ENCODE data around the gene KLHL18. TPM values are rescaled to one million over a fixed set of nuclear protein-coding genes. Genes with fewer than 3 reads are reported as not detected.
"Not testable (repeated sequence)": the region's sequence is repeated elsewhere in the genome, so short reads cannot be mapped to it uniquely, and the experiment has no call there.

KLHL18 gene
- 10 to 100 TPM; 11.7 to 21.1 (median 15.4) TPM for polyA plus RNA-seq

- Mint-ChIP-seq H3K36me3 (no peaks in the 10 kb centered on the region), H3K4me1 (peaks cover 42 to 56% of the 10 kb centered on the region in 2 donors), H3K4me3 (peak within 1 kb of the TSS; percentile 94 to 99 (median 96)), H3K27ac (peak within 1 kb of the TSS; percentile 98 to 100 (median 99)), H3K9me3 (no peaks in the 10 kb centered on the region), H3K27me3 (ENCODE audit: low read depth in 3 of 3) (peaks cover 12 to 20% (median 16%) of the 10 kb centered on the region in 3 donors)
- DNase-seq, result peak; percentile 97 to 98 (median 98)
These were observed at the start of gene KLHL18, which contains the start of gene KIF9 for GRCh38 chr3:47282424-47283192. KLHL18 (plus strand) TSS chr3:47282944; CDS start chr3:47282966, 22 bp downstream. KIF9 (minus strand) TSS chr3:47282799; CDS start chr3:47277374, 5,425 bp downstream.

DNA sequence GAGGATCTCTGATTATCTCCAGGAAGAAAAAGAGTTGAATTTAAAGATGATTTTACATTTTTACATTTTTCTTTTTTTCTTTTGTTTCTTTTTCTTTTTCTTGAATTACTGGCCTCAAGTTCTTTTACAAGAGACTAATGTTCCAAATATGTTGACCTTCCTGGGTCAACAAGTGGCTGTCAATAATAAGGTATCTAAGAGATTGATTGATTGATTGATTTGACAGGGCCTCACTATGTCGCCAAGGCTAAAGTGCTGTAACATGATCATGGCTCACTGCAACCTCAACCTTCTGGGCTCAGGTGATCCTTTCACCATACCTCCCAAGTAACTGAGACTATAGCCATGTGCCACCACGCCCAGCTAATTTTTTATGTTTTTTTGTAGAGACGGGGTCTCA, 44.7 kb upstream of the KLHL18 start:
- H3K27ac Mint-ChIP-seq, result no peak overlapping the region
- no peaks in the 10 kb centered on the region for H3K4me1 Mint-ChIP-seq
- H3K4me3 Mint-ChIP-seq, result no peak overlapping the region
- DNase-seq, result no peak
- no peaks in the 10 kb centered on the region for H3K9me3 Mint-ChIP-seq
- no peaks in the 10 kb centered on the region for H3K36me3 Mint-ChIP-seq
- peaks cover 0 to 1% (median 0%) of the 10 kb centered on the region in 3 donors for H3K27me3 Mint-ChIP-seq (ENCODE audit: low read depth in 3 of 3)

DNA sequence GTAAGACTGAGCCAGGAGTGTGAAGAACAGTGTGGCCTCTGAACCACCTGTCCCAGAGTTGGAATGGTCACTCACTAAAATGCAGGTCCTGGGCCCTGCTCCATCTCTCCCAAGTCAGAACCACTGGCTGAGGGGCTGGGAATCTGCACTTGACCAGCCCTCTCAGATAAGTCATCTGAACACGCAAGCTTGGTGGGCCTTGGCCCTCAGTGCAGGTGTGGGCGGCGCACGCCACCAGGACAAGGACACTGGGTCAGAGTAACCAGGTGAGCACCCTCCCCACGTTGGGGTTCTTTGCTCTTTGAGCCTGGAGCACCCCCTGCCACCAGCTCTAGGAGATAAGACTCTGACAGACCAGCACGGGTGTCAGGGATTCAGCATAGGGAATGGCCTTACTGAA, 42.8 kb upstream of the KLHL18 start:
- DNase-seq, result no peak
- Mint-ChIP-seq H3K4me3 (no peak overlapping the region), H3K27me3 (ENCODE audit: low read depth in 3 of 3) (peaks cover 0 to 4% (median 2%) of the 10 kb centered on the region in 3 donors), H3K27ac (no peak overlapping the region), H3K4me1 (no peaks in the 10 kb centered on the region), H3K36me3 (no peaks in the 10 kb centered on the region), H3K9me3 (no peaks in the 10 kb centered on the region)

DNA sequence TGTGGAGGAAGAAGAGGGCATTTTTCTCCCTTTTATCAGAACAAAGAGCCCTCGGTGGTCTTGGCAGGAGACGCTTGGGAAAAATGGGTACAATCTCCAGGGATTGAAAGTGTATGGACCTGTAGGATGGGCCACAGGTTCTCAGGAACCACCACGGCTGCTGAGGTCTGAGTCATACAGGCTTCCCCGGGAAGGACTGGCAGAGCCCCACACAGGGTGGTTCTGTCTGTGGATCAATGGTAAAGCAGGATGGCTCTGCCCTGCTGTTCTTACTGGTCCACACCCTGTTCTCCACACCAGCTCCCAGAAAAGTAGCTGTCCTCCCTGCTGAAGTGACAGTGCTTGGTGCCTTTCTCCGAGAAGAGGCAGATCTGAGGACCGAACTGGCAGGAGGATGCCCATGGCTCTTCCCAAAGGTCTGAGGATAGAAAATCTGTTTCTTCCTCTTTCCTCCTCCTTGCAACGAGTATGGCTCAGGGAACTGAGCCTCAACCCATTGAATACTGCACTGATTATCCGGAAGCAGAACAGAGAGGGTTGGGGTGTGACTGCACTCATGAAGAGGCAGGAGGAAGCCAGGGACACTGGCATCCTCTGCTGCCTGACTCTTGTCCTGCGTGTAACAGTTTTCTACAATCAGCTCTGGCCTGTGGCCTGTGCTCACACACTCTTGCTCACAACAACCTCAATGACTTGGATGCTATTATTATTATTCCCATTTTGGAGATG, 39.2 kb upstream of the KLHL18 start:
- no peaks in the 10 kb centered on the region for H3K36me3 Mint-ChIP-seq
- no peak overlapping the region for H3K4me3 Mint-ChIP-seq
- no peaks in the 10 kb centered on the region for H3K9me3 Mint-ChIP-seq
- no peak for DNase-seq
- H3K4me1 Mint-ChIP-seq, result no peaks in the 10 kb centered on the region
- peaks cover 2 to 4% (median 3%) of the 10 kb centered on the region in 3 donors for H3K27me3 Mint-ChIP-seq (ENCODE audit: low read depth in 3 of 3)
- H3K27ac Mint-ChIP-seq, result no peak overlapping the region

DNA sequence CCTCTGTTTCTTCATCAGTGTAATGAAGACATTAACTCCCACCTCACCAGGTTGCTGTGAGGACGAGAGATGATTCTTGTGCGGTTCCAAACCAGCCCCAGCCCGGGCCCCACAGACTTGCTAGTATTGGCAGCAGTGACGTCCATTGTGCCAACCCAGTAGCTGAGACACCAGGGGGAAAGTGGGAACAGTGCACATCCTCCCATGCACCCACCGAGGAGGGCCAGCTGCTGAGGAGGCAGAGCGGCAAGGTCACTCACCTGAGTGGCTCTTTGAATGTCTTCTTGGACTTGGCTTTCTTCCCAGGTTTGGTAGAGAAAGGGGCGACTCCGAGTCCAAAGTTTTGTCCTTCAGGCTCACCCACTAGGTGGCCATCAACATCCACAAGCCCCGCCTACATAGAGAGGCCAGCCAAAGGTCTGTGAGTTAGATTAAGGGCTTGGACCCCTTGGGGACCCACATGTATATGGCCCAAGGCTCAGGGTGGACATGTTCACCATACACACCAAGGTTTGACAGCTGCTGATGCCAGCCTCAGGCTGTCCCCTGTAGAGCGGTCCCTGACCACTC, 38.1 kb upstream of the KLHL18 start:
- no peaks in the 10 kb centered on the region for H3K9me3 Mint-ChIP-seq
- H3K4me3 Mint-ChIP-seq, result no peak overlapping the region
- no peak for DNase-seq
- peaks cover 2 to 4% (median 3%) of the 10 kb centered on the region in 3 donors for H3K27me3 Mint-ChIP-seq (ENCODE audit: low read depth in 3 of 3)
- no peak overlapping the region for H3K27ac Mint-ChIP-seq
- H3K36me3 Mint-ChIP-seq, result no peaks in the 10 kb centered on the region
- H3K4me1 Mint-ChIP-seq, result no peaks in the 10 kb centered on the region

GRCh38 chr3:47245271-47245670, 37.5 kb upstream of the KLHL18 start:
- Mint-ChIP-seq H3K27me3 (ENCODE audit: low read depth in 3 of 3) (peaks cover 2 to 4% (median 3%) of the 10 kb centered on the region in 3 donors), H3K36me3 (no peaks in the 10 kb centered on the region), H3K9me3 (no peaks in the 10 kb centered on the region), H3K27ac (no peak overlapping the region), H3K4me1 (no peaks in the 10 kb centered on the region), H3K4me3 (no peak overlapping the region)
- no peak for DNase-seq

DNA sequence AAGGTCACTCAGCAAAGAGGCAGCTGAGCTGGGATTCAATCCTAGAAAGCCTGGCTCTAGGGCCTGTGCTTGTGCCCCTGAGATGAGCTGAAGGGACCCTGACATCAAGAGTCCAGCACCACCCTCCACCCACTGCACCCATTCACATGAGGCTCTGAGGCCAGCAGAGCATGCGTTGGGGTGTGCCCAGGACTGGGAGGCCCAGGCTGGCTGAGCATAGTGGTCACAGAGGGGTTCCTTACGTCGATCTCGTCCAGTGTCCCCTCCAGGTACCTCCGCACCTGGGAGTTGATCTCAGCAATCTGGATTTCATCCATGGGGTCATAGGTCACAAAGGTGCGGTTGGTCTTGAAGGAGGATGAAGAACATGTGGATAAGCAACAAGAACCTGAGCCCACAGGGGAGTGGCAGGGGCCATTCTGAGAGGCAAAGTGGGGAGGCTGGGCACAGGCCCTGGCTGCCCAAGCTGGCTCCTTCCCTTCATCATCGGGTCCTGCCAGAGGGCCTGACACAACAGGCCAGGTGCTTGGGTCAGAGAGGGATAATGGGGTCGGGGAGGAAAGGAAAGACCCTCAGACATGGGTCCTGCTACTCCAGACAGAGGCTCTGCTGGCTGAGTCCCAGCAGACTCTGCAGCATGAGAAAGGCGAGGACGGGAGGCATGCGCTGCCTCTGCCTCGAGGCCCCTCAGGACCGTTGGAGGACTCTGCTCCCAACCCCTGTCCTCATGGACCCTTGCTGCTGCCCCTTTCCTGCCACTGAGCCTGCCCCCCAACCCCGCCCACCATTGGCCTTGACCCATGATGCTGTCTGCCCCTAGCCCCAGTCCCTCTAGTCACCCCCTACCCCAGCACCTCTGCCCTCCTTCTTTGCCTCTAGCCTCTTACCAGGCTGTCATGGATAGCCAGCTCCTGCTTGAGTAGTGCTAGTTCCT, 35.3 kb upstream of the KLHL18 start:
- H3K27me3 Mint-ChIP-seq (ENCODE audit: low read depth in 3 of 3), result peaks cover 2 to 4% (median 3%) of the 10 kb centered on the region in 3 donors
- no peaks in the 10 kb centered on the region for H3K36me3 Mint-ChIP-seq
- no peak for DNase-seq
- no peak overlapping the region for H3K4me3 Mint-ChIP-seq
- H3K9me3 Mint-ChIP-seq, result no peaks in the 10 kb centered on the region
- H3K27ac Mint-ChIP-seq, result no peak overlapping the region
- no peaks in the 10 kb centered on the region for H3K4me1 Mint-ChIP-seq

DNA sequence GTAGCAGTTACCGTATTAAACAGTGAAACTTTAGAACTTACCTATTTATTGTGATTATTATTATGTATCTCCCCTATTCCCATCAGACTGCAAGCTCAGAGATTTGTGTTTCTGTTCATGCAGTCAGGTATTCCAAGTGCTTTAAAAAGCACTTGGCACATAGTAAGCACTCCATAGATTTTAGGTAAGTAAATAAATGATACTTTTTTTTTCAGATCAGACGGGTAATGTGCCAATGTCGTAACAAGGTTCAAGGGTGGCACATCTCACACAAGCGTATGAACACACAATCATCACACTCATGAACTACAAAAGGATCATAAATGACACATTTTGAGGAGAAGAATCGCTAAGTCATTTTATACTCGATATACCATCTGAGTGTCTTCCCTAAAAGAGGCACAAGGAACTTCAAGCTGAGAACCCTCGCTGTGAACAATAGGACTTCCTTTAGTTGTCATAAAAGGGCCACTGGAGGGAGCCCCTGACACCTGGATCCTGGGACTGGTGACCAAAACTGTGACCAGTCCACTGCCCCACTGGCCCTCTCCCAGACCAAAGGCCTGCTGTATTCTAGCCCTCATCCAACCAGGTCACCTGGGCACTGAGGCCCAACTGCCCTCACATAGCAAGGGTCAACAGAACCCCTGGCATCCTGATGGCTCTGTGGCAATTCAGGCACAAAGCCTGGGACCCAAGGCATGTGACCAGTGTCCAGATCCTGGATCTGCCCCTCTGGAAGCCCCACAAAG, 32.3 kb upstream of the KLHL18 start:
- Mint-ChIP-seq H3K36me3 (peaks cover 0 to 4% (median 0%) of the 10 kb centered on the region in 3 donors), H3K9me3 (no peaks in the 10 kb centered on the region), H3K27me3 (ENCODE audit: low read depth in 3 of 3) (peaks cover 0 to 4% (median 2%) of the 10 kb centered on the region in 3 donors), H3K4me3 (no peak overlapping the region), H3K4me1 (no peaks in the 10 kb centered on the region), H3K27ac (no peak overlapping the region)
- no peak for DNase-seq

- not testable (repeated sequence) for H3K4me3 Mint-ChIP-seq; H3K4me1 Mint-ChIP-seq; H3K9me3 Mint-ChIP-seq; H3K27ac Mint-ChIP-seq; DNase-seq; H3K36me3 Mint-ChIP-seq; H3K27me3 Mint-ChIP-seq (ENCODE audit: low read depth in 3 of 3)
These were observed 31.7 kb upstream of the KLHL18 start for GRCh38 chr3:47251085-47251484.

- no peak overlapping the region for H3K4me3 Mint-ChIP-seq
- no peaks in the 10 kb centered on the region for H3K4me1 Mint-ChIP-seq
- no peak for DNase-seq
- H3K27ac Mint-ChIP-seq, result no peak overlapping the region
- H3K9me3 Mint-ChIP-seq, result no peaks in the 10 kb centered on the region
- H3K36me3 Mint-ChIP-seq, result peaks cover 0 to 4% (median 0%) of the 10 kb centered on the region in 3 donors
- H3K27me3 Mint-ChIP-seq (ENCODE audit: low read depth in 3 of 3), result peaks cover 0 to 4% (median 2%) of the 10 kb centered on the region in 3 donors
These were observed 31.1 kb upstream of the KLHL18 start for GRCh38 chr3:47251689-47252088.

- not testable (repeated sequence) for H3K27ac Mint-ChIP-seq; H3K36me3 Mint-ChIP-seq; H3K4me1 Mint-ChIP-seq; H3K4me3 Mint-ChIP-seq; H3K9me3 Mint-ChIP-seq; DNase-seq; H3K27me3 Mint-ChIP-seq (ENCODE audit: low read depth in 3 of 3)
These were observed 26.4 kb upstream of the KLHL18 start for GRCh38 chr3:47256331-47256730.

GRCh38 chr3:47259114-47259513, 23.6 kb upstream of the KLHL18 start:
- DNase-seq, result no peak
- Mint-ChIP-seq H3K27me3 (ENCODE audit: low read depth in 3 of 3) (peaks cover 0 to 6% (median 2%) of the 10 kb centered on the region in 3 donors), H3K27ac (no peak overlapping the region), H3K4me1 (no peaks in the 10 kb centered on the region), H3K36me3 (no peaks in the 10 kb centered on the region), H3K4me3 (no peak overlapping the region), H3K9me3 (no peaks in the 10 kb centered on the region)

DNA sequence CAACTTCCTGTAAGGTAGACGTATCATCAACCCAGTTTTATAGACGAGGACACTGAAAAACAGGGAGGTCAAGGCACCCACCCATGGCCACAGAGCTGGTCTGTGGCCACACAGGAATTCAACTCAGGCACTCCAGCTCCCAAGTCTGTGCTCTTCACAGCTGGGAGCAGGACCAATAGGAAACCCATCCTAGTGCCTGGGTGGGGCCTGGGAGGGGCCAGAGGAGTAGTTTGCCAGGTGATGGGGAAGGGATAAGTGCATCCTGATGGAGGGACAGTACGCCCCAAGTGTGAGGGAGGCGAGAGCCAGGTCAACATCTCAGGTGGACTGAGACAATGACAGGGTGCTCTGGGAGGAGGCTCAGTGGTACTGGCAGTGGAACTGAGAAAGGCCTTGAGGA, 22.1 kb upstream of the KLHL18 start:
- peaks cover 0 to 6% (median 2%) of the 10 kb centered on the region in 3 donors for H3K27me3 Mint-ChIP-seq (ENCODE audit: low read depth in 3 of 3)
- no peaks in the 10 kb centered on the region for H3K36me3 Mint-ChIP-seq
- no peaks in the 10 kb centered on the region for H3K9me3 Mint-ChIP-seq

More for the DNA sequence above, 22.1 kb upstream of the KLHL18 start:
- Mint-ChIP-seq H3K4me3 (no peak overlapping the region), H3K27ac (no peak overlapping the region), H3K4me1 (no peaks in the 10 kb centered on the region)
- DNase-seq, result no peak
